Esophagus mucosa (tissue), 1 donor: ENCODE data around the gene RSBN1. TPM values are rescaled to one million over a fixed set of nuclear protein-coding genes. Genes with fewer than 3 reads are reported as not detected.
A peak's percentile ranks its signal among the peaks of the same experiment; 100 is the strongest.
"Not testable (repeated sequence)": the region's sequence is repeated elsewhere in the genome, so short reads cannot be mapped to it uniquely, and the experiment has no call there.

ENCODE experiments used
- ATAC-seq: fragments of 200-7000 bp; cut with Tn5 transposase; one replicate; pipeline ENCODE4 v1.9.1; 2020
- total RNA-seq: library from RNA; stranded (reverse); gene quantifications from one replicate; pipeline ENCODE4 v1.2.4, GENCODE V29; 2023
- donor health status: DM: yes; HTN: yes; CAD: no.

The RSBN1 gene
- total RNA-seq = 9.6 TPM

DNA sequence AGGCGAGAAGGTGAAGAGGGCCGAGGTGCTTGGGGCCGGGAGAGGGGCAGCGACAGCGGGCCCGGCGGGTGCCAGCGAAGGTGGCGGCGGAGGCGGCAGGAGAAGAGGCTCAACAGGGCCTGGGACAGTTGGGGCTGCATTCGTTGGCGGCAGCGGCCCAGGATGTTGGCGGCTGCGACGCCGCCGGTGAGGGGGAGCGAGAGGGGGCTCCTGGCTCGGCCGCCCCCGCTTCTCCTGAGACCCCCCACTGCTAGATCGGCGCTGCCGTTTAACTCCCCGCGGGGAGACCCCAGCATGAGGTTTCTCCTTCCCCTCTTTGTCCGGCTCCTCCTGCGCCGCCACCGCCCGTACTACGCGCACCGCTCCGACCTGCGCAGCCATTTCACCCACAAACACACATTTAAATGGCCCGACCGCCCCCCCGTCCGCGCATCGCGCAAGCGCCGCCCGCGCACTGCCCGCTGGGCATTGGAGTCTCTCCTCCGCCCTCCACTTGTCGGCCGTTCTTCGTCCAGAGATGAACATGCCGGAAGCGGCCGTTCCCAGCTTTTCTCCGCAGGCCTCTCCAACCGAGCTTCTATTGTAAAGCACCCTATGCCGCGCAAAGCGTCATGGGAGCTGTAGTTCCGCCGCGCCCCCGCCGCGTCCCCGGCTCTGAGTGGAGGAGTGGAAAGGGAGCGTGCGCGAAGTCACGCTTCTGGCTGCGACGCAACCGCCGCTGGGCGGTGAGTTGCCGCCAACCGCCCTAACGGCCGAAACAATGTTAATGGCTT, at the start of gene RSBN1:
RSBN1 (minus strand) TSS at position 589 of the 773 bp plus-strand sequence; CDS start at position 525, 64 bp downstream.
- ATAC-seq = peak; percentile 98

DNA sequence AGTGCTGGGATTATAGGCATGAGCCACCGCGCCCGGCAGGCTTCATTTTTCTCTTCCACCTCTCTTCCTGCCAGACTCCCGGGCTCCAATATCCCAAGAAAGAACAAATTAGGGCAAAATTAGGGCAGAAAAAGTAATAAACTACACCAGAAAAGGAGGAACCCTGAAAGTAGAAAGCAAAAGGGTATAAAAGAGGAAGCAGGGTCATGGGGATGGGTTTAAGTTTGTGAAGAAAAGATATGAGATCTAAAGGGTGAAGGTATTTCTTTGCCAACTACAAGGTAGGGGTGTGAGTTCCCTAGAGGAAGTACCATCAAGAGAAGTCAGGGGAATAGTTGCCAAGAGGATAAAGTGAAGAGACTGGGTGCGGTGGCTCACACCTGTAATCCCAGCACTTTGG, 49.4 kb upstream of the RSBN1 start:
- no peak for ATAC-seq

DNA sequence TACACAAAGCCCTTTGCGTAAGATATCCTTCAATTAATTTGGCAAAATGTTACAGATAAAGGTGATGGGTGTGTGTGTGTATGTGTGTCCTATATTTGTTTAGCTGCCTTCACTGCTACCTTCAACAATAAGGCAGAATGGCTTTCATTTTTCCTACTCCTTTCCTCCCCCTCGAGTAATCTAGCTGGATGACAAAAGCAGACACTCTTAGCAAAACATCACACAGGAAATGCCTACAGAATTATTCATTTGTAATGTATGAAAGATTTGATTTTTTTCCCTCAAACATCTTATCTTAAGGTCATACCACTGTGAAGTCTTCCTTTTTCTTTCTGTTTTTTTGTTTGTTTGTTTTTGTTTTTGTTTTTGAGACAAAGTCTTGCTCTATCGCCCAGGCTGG, 48.6 kb upstream of the RSBN1 start:
- ATAC-seq = no peak

DNA sequence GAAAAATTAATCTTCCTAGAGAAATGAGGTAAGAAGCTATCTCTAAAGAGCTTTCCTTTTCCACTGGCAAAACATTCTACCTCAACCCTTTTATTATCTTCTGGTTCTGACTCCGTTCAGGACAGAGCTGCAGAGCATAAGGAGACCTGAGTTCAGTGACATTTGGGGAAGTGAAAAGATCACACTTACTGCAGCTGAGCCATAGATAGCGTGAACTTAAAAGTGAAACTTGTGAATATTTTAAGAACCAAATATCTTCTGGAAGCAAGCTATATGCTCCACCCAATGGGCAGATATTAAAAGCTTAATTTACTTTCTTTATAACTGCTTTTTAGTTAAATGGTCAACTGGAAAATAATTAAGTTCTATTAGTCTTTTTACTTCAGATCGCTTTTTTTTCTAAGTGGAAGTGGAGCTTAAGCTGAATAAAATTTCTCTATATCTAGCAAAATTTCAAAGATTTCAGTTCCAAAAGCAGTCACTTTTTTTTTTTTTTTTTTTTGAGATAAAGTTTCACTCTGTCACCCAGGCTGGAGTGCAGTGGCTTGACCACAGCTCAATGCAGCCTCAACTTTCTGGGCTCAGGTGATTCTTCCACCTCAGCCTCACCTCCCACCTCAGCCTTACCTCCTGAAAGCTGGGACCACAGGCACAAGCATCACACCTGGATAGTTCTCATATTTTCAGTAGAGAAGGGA, 47.4 kb upstream of the RSBN1 start:
- no peak for ATAC-seq

DNA sequence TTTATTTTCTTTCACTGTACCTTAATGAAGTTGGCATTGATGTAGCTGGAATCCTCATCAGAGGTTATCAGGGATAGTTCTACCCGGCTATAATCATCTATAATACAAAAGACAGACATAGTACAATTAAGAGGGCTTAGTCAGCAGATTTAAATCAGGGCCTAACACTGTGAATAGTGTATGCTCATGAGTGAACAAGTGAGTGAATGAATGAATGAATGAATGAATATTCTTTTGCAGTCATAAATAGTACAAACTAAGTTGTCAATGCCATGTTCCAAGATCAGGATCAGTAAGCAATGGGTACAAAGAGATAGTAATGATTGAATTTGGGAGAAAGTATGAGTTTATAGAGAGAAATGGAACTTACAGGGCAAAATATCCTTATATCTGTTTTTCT, 46.7 kb upstream of the RSBN1 start:
- no peak for ATAC-seq

DNA sequence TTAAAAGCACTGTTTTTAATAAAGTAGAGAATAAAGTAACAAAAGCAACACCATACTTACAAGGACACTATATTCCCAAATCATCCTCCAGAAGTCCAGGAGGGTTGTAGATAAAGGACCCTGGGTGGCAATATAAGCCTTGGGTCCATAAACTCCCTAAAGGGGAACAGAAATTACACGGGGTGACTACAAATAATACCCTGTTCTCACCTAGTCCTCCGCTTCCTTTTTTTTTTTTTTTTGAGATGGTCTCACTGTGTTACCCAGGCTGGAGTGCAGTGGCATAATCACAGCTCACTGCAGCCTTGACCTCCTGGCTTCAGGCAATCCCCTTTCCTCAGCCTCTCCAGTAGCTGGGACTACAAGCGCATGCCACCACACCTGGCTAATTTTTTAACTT, 46.1 kb upstream of the RSBN1 start:
- no peak for ATAC-seq

DNA sequence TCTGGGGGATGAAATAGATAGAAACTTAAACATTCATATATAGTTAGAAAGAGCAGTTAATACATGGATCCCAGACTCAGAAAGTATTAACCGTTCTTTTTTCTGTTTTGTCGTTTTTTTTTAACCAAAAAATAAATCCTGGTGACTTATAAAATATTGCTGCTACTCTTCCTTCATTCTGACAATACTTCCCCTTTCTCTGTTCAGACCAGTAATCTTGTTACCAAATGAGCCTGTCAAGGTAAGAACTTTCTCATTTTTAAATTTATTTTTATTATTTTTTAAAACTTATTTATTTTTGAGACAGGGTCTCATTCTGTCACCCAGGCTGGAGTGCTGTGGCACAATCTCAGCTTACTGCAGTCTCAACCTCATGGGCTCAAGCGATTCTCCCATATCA, 45.5 kb upstream of the RSBN1 start:
- ATAC-seq = no peak

DNA sequence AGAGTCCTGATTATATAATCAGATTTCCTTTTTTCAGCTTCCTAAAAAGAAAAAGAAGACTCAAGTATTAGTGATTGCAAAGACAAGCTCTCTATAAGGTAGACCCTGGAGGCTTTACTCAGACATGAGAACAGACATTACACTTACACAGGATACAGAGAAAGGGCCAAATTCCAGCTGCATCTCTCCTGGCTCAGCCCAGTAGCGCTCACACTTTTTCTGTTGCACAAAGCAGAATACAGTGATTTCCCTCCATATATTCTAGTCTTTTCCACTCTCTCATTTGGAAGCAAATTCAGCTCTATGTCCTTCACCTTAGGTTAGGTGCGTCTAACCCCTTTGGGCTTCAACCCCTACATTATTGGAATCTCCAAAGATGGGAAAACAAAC, 44.1 kb upstream of the RSBN1 start:
- ATAC-seq = no peak

DNA sequence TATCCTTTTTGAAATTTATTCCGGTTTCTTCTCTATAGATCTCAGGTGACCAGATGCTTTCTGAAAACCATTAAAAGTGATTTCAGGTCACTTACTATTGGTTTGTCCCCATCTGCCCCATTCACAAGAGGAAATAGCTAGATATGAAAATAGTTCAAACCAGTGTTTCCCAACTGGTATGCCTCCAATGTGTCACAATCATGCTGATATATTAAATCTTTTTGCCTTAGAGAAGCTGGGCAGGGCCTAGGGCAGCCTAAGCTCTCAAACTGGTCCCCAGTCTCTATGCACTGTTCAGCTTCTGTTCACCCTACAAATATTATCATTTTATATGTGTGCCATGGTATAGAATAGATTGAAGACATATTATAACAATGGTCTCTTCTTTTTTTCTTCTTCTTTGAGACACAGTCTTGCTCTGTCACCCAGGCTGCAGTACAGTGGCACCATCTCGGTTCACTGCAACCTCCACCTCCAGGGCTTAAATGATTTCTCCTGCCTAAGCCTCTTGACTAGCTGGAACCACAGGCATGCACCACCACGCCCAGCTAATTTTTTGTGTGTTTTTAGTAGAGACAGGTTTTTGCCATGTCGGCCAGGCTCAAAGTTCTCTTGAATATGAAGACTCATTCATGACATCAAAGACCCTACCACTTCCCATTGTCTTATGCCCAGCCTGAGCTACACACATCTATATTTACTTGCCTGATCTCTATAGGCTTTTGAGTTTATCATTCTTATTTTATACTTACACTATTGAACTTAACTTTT, 43.5 kb upstream of the RSBN1 start:
- ATAC-seq = peak; percentile 84

DNA sequence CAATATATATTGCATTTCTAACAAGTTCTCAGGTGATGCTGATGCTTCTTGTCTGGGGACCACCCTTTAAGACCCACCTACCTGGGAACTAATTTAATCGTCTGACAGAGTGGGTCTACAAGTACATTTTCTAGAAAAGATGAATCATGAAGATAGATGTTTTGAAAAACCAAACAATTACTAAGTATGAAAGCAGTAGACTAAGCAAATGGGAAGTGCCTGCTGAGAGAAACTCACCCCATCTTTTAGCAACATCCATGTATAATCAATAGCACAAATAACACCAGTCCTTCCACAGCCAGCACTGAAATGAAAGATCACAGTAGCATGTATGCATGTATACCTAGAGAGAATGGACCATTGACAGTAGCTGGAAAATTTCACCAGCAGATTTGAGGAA, 42.0 kb upstream of the RSBN1 start:
- ATAC-seq = no peak

DNA sequence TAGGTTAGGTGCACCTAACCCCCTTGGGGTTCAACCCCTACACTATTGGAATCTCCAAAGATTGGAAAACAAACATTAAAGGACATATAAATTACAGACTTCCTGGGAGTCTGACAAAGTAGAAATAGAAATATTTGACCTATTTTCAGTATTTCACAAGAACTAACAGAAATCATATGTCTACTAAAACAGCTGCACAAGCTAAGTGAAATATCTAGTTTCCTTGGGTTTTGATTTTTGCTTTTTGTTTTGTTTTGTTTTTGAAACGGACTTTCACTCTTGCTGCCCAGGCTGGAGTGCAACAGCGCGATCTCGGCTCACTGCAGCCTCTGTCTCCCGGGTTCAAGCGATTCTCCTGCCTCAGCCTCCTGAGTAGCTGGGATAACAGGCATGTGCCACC, 40.4 kb upstream of the RSBN1 start:
- ATAC-seq = not testable (repeated sequence)

DNA sequence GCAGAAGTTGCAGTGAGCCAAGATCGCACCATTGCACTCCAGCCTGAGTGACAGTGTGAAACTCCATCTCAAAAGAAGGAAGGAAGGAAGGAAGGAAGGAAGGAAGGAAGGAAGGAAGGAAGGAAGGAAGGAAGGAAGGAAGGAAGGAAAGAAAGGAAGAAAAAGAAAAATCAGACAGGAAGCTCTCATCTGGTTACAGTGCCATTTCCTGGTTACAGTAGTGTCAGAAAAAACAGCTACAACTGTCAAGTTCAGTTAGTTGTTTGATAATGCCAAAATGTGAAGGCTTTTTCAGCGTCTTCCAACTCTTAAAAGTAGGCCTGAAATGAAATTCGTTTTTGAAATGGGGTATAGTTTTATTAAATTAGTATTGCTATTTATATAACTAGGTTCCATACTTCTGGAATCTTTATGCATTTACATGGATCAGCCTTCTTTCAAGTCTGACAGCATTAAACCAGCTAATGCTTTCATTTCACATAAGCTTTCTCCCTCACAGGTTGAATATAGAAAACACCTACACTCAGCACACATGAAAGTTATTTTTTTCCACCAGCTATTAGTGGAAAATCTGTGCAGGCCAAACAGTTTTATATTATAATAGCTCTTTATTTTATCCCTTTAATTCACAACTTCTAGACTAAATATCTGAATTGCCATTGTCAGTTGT, 38.0 kb upstream of the RSBN1 start:
- no peak for ATAC-seq

DNA sequence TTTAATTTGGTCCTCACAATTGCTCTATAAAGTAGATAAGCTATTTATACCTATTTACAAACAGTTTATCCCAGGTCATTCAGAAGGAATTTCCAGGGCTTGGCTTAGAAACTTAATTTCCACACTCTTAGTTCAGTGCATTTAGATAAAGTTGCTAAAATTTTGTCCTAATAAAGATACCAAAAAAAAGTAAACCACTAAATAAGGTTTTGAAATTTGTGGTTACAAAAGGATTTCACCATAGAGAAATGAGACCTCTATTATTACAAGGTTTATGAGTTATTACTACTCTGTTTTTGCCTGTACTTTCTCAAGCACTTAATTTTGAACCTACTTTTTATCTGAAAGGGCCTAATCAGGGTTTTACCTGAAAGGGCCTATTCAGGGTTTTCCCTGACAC, 36.8 kb upstream of the RSBN1 start:
- no peak for ATAC-seq

DNA sequence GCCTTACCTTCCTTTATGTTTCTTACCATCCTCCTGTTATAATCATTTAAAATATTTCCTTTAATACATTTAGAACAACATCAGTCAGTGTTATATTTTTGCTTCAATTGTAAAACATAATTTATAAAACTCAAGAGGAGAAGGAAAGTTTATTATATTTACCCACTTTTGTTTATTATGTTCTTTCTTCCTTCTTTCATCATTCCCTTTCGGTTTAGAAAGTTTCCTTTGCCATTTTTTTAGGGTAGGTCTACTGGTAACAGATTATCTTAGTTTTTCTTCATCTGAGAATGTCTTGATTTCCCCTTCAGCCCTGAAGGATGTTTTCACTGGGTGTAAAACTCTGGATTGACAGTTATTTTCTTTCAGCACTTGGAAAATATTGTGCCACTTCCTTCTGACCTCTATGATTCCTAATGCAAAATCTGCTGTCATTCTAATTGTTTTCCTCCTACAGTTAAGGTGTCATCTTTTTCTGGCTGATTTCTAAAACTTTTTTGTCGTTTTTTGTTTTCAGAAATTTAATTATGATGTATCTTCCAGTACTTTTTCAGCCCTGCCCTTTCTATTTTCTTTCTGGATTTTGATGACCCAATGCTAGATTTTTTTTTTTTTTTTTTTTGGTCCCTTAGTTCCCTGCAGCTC, 34.2 kb upstream of the RSBN1 start:
- ATAC-seq = no peak

DNA sequence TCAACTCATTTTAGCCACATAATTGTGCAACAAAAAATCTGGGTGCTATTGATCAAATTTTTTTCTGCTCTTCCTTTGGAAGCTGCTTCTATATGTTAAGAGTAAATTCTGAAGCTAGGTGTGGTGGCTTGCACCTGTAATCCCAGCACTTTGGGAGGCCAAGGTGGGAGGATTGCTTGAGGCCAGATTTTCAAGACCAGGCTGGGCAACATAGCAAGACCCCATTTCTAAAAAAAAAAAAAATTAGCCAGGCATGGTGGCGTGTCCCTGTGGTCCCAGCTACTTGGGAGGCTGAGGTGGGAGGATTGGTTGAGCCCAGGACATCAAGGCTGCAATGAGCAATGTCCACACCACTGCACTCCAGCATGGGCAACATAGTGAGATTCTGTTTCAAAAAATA, 24.3 kb upstream of the RSBN1 start:
- no peak for ATAC-seq

DNA sequence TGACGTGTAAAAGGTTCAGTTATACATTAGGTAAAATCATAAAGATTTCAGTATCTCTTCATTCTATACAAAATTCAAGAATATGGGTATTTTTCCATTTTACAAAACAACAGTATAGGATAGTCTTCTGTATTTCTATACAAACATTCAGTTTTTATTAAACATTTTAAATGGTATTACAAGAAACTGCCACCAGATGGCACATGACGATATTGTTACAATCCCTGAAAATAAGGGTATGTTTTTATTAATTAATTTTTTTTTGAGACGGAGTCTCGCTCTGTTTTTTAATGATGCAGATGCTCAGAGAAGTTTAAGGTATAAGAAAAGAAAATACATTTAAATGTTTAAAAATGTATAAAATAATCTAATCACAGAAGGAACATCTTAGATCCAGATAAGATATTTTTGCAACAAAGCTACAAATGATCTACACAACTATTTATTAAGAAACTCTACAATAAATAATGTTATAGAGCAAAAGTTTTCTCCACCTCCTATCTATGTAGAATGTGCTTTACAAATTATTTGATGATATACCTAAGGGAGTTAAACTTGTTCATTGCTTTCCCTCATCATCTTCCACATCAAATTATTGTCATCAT, 23.5 kb upstream of the RSBN1 start:
- ATAC-seq = peak; percentile 39

DNA sequence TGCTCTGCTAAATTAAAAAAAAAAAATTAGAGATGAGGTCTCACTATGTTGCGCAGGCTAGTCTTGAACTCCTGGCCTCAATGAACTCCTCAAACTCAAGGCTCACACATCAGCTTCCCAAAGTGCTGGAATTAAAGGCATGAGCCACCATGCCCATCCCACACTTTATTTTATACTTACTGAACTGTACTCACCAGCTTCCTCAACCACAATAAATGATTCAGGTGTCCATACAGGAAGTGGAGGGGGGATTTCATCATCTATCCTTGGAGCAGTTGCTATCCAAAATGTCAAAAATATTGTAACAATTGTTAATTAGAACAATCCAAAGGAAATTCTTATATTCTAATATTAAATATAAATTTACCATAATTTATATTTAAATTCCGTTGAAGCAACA, 22.4 kb upstream of the RSBN1 start:
- ATAC-seq = no peak

DNA sequence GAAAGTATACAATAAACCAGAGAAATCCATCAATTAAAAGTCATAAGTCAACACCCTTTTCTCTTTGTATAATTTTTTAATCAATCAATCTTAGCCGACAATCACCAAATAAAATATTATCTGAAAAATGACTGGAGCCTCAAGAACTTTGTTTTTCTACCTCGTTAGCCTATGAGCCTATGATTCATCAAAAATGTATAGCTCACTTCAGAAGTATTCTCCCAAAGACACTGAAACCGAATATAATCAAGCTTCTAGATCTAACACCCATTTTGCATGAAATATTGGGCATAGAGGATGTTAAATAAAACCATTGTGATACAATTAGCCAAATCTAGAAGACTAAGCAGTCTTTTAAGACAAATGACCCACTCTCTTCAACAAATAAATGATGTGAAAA, 17.8 kb upstream of the RSBN1 start:
- no peak for ATAC-seq

DNA sequence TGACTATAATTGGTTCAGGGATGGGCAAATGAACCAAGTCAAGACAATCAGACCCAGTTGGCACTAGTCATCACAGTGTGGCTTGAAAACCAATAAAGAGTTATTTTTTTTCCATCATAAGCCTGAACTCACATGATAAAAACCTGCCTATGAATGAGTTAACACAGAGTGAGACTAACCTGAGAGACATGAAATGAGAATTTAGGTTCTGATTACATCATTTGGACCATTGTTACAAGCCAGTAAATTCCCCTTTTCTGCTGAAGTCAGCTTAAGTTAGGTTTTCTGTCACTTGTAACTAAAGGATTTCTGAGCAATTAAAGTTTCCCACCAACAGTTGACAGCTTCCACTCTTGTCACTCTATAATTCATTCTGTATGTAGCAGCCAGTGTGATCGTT, 9.6 kb upstream of the RSBN1 start:
- ATAC-seq = no peak

DNA sequence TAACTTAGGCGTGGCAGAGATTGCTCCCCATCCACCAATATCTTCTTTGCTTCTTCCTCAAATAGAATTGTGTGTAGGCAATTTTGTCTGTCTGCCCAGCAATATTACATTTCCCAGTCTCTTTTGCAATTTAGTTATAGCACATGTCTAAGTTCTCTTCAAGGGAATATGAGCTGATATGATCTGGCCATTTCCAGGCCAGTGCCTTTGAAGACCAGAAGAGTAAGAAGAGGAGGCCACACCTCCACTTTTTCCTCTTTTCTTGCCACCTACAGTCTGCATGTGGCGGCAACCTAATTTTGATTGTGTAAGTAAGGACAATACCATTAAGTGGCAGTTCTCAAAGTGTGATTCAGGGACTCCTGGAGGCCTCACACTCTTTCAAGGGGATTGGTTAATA, 6.3 kb upstream of the RSBN1 start:
- ATAC-seq = no peak

DNA sequence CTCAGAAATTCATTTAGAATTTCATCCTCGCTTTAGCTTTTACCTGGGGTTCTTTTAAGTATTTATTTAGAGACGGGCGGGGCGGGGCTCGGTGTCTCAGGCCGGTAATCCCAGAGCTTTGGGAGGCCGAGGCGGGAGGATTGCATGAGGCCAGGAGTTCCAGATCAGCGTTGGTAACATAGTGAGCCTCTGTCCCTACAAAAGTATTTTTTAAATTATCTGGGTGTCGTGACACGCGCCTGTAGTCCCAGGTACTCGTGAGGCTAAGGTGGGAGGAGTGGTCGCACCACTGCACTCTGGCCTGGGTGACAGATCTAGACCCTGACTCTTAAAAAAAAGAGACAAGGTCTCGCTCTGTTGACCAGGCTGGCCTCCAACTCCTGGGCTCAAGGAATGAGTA, 942 bp upstream of the RSBN1 start:
- ATAC-seq = no peak

DNA sequence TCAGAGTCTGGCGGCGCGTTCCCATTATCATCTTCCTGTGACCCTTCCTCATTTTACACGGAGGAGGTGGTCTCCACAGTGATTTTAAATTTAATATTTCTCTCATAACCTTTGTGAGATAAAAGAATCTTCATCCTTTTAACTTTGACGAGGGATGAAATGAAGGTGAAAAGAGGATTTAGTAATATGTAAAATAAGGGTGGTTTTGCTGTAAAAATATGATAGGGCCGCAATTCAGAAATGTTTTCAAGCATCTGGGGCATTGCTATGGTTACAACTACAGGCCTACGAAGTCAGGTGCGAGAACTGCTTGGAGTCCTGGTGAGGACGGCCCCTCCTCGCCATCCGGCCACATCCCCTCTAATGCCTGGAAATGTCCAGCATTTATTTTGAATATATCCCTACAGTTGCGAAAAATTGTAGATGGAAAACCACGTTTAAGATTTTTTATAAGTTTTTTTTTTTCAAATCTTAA, 422 bp upstream of the RSBN1 start:
- no peak for ATAC-seq
